GM19324 (cell line): ENCODE data around the gene GNAZ.
A peak's percentile ranks its signal among the peaks of the same experiment; 100 is the strongest.
"Not testable (repeated sequence)": the region's sequence is repeated elsewhere in the genome, so short reads cannot be mapped to it uniquely, and the experiment has no call there.

Experiments
- ATAC-seq: cut with Tn5 transposase; IDR thresholded peaks from one replicate; pipeline ENCODE4 v1.9.1; 2021; ENCODE audit warnings: mild to moderate bottlenecking, moderate library complexity; ENCODE audit not compliant: unreplicated experiment, low FRiP score

The GNAZ gene

DNA sequence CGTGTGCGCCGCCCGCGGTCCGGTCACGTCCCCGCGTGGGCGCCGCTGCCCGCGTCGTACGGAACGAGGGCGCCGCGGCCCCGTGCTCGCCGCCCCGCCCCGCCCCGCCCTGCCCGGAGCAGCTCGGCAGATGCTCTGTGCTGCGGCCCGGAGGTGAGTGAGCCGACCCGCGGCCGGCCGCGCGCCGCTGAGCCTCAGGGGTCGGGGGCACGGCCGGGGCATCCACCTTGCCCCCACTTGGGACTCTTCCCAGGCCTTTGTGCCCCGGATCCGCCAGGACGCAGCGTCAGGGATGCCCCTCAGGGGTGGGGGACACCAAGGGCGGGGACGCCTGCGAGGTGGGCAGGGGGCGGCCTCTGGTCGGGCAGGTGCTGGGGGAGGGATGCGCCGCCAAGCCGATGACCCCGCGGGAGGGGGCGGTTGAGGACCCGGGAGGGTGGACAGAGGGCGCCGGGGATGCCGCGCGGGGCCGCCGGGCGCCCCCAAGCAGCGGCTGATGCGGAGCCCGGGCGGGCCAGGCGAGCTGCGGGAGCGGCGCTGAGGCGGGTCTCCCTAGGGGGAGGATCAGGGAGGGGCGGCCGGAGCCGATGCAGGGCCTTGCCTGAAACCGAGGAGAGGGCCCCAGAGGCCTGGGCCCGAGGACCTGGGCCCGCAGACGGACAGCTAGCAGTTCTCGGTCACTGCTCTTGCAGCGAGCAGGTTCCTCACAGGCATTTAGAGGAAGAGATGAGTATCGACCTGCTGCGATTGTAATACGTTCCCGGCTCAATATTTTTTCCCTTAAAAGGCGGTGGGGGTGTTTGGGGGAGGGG lies at the start of gene GNAZ:
GNAZ (plus strand) TSS at position 102 of the 812 bp plus-strand sequence. CDS start 25,177 bp downstream, outside the sequence.
- peak; percentile 21 for ATAC-seq

- ATAC-seq: no peak
These were observed 49.5 kb upstream of the GNAZ start for GRCh38 chr22:23020659-23021293.

DNA sequence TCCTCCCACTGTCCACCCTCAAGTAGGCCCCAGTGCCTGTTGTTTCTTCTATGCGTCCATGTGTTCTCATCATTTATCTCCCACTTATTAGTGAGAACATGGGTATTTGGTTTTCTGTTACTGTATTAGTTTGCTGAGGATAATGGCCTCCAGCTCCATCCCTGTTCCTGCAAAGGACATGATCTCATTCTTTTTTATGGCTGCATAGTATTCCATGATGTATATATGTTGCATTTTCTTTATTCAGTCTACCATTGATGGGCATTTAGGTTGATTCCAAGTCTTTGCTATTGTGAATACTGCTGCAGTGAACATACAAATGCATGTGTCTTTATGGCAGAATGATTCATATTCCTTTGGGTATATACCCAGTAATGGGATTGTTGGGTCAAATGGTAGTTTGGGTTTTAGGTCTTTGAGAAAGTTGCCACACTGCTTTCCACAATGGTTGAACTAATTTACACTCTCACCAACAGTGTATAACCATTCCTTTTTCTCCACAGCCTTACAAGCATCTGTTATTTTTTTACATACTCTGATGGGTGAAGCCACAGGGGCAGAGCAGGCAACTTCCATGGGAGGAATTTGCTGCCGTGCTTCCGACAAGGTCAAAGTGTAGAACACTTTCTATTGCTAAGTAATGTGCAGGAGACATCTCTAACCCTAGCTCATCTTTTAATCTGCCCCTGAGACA lies 48.5 kb upstream of the GNAZ start:
- ATAC-seq: not testable (repeated sequence)

DNA sequence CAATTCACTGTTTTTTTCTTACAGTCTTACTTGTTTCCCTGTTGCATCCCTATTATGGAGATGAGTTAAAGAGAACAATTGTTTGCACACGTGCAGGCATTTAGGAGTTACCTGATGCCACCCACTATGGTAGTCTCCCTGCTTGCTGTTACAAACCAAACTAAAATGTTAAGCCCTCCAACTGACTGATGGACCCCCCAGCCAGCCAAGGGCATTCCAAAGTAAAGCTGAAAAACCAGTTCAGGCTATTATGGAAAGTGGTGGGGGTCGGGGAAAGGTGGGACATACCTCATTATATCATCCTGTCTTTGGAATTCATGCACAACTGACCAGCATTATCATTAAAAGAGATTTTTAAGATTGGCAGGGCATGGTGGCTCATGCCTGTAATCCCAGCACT lies 47.0 kb upstream of the GNAZ start:
- no peak for ATAC-seq

- ATAC-seq: no peak
These were observed 43.5 kb upstream of the GNAZ start for GRCh38 chr22:23026777-23027176.

DNA sequence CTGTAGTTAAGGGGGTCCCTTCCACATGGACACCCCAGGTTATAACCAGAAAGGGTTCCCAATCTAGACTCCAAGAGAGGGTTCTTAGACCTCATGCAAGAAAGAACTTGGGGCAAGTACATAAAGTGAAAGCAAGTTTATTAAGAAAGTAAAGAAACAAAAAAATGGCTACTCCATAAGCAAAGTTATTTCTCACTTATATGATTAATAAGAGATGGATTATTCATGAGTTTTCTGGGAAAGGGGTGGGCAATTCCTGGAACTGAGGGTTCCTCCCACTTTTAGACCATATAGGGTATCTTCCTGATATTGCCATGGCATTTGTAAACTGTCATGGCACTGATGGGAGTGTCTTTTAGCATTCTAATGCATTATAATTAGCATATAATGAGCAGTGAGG lies 42.5 kb upstream of the GNAZ start:
- not testable (repeated sequence) for ATAC-seq

- ATAC-seq: no peak
These were observed 40.6 kb upstream of the GNAZ start for GRCh38 chr22:23029521-23030228.

DNA sequence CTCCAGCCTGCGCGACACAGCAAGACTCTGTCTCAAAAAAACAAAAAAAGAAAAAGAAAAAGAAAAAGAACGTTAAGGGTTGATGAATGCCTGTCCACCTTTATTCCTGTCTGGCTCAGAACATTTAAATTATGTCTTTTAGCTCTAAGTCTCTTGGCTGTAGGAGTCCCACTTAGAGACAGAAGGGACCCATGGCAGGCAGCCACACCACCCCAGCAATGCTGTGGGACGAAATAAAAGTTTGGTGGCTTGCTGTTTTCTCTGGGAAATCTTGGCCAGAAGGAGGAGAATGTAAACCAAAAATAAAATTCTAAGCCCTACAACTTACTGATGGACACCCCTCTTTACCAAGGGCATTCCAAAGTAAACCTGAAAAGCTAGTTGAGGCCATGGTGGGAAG lies 38.9 kb upstream of the GNAZ start:
- ATAC-seq: no peak

GRCh38 chr22:23031786-23032185 lies 38.5 kb upstream of the GNAZ start:
- ATAC-seq: no peak

- ATAC-seq: no peak
These were observed 37.7 kb upstream of the GNAZ start for GRCh38 chr22:23032658-23033057.

DNA sequence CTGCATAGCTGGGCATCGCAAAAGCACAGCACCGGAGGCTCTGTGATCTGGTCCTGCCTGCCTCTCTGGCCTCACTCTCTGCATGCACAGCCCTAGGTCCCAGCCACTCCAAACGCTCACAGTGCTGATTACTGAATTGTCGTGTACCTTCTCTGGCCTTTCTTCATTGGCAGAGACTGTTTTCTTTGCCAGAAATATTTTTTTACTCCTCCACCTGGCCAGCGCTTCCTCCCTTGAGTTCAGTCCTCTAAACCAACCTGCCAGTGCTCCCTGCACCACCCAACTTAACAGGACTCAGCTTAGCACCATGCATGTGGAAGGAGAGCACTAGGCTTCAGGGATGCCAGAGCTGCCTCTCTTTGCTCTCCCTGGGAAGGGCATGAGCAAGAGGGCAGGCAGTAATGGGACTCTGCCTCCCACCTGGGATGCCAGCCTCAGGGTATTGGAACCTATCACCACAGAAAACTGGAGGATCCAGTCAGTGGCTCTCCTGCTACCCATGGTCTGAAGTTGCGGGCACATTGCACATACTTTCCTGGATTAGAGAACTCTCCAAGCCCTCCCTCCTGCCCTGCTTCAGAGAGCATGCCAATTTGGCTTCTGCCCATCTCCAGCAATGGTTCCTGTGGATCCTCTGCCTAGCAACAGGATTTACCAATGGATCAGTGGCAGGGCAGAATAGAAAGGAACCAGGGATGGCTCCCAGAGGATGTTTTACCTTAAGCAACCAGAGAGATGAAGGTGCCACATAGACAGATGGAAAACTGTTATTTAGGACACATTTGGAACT lies 37.0 kb upstream of the GNAZ start:
- no peak for ATAC-seq

DNA sequence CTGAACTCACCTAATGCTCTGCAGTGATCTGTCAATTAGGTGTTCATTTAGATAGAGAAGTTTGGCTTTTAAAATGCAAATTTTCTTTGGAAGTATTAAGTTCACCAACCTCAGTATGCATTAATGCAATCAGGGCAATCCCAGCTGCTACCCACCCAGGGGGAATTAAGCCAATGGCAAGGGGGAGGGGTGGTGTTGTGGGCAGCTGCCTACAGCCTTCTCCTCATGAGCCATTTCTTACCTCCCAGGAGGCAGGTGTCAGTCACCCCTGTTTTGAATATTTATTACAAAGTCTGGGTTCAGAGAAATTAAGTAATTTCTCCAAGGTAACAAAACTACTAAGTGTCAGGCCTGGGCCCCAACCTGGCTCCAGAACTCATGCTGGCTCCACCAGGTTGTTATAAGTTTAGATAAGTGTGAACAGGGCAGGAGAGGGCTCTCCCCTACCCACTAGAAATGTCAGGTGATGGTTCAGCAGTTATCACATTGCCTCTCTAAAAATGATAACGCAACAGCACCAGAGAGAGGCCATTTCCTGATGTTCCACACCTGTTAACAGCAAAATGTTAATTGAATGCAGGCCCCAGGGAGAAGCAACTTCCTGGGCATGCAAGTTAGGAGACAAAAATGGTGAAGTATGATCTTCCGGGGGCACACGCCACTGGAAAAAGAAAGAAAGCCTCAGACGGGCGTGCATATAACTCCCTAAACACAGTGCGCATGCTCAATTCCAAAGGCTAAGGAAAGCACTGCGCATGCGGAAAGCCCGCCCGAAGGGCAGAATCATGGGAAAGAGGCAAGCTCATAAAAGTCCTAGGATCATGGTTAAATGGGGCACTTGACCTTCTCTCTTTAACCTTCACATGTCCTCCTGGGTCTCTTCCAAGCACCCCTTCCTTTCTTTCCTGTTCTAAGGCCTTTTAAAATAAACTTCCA lies 35.4 kb upstream of the GNAZ start:
- no peak for ATAC-seq

- ATAC-seq: no peak
These were observed 34.6 kb upstream of the GNAZ start for GRCh38 chr22:23035557-23036277.

DNA sequence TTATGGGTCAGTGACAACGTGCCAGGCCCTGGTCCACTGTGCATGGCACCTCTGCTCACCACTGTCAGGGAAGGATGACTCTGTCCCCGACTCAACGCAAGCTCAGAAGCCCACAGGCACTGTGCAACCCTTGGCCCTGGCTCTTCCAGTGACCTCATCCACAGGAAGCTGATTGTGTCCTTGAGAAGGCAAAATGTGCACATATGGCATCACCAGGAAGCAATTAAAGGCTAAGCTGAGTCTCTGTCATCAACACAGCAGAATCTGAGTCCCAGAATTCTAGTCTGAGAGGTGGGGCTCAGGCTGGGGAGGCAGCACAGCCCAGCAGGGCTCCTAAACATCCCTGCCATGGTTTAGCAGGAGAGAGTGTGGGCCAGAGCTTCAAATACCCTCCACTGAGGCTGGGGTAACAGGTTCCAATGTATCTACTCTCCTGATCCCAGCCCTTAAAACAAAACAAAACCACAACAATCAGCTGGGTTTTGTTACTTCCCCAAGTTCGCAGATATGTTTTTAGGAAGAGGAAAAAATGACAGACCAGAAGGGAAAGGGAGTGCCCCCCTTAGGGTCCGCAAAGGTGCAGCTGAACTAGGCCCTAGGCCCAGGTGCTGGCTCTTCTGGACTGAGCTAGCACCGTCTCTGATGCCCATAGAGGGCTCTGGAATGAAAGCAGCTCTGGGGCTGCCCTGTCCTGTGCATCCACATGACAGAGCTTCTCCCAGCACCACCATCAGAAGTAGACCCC lies 33.5 kb upstream of the GNAZ start:
- no peak for ATAC-seq

GRCh38 chr22:23037429-23038333 lies 32.6 kb upstream of the GNAZ start:
- no peak for ATAC-seq

GRCh38 chr22:23038334-23038642 lies 32.0 kb upstream of the GNAZ start:
- ATAC-seq: no peak

DNA sequence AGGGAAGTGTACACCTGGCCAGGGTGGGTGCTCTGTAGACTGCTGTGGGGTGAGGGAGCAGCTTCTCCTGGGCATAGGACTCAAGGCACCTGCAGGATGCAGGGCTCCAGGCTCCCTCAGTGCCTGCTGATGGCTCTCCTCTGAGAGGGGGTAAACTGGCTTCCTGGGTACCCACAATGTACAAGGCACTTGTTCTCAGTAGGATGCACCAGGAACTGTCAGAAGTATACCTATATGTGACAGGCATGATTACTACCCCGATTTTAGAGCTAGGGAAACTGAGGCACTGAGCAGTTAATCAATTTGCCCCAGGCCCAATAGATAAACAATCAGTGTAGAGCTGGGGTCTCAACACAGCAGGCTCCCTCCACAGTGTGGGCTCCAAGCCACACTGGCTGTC lies 31.4 kb upstream of the GNAZ start:
- no peak for ATAC-seq
